Measurements from ENCODE around the gene EXOC3L4.

The EXOC3L4 gene

GRCh38 chr14:103123634-103124500 lies 29.3 kb downstream of the EXOC3L4 start:
- H3K9me2 ChIP-seq (ENCODE audit: low read depth, low read length): no peaks in the 10 kb centered on the region
- H3K4me3 ChIP-seq (ENCODE audit: low read depth, low read length, poor library complexity, severe bottlenecking): no peak overlapping the region
- TF ChIP-seq EZH2 (IDR thresholded peaks at IDR 0.05; ENCODE audit: borderline replicate concordance, low read length): no peak
- TF ChIP-seq CTCF (IDR thresholded peaks at IDR 0.05; ENCODE audit: low read length): peak; percentile 43
- no peaks in the 10 kb centered on the region for H3F3A ChIP-seq (ENCODE audit: insufficient read depth, low read length)
- H4K20me1 ChIP-seq (ENCODE audit: insufficient read depth, low read length): no peaks in the 10 kb centered on the region
- H2AFZ ChIP-seq (ENCODE audit: low read length): no peak overlapping the region
- H3K9me3 ChIP-seq (ENCODE audit: low read length): no peaks in the 10 kb centered on the region
- H3K9ac ChIP-seq (ENCODE audit: low read length): no peak overlapping the region
- H3K4me1 ChIP-seq (ENCODE audit: insufficient read depth, low read length, severe bottlenecking): peaks cover 11% of the 10 kb centered on the region
- peaks cover 8% of the 10 kb centered on the region for H3K27me3 ChIP-seq (ENCODE audit: insufficient read depth, low read length)
- no peak overlapping the region for H3K27ac ChIP-seq (ENCODE audit: low read depth, low read length, poor library complexity, severe bottlenecking)
- no peak overlapping the region for H3K4me2 ChIP-seq (ENCODE audit: low read length)
- no peaks in the 10 kb centered on the region for H3K79me2 ChIP-seq (ENCODE audit: insufficient read depth, low read length)
- no peaks in the 10 kb centered on the region for H3K36me3 ChIP-seq (ENCODE audit: insufficient read depth, low read length)

DNA sequence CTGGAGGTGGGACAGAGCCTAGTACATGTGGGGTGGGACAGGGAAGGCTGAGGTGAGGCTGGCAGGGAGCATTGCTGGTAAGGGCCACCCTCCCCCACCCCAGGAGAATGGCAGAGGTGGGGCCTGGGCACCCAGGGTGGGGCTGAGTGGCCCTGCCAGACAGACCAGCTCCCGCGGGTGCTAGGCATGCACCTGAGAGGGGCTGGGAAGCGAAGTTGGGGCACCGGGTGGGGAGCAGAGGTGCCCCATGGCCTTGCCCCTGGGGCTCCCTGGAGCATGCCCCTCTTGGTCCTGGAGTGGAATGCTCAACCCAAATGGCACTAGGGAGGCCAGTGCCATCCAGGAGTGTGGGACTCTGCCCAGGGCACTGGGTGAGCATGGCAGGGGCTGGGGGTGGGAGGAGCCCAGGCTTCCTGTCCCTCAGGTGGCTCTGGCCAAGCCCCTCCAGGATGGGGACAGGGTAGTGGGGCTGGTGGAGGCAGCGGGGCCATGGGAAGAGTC lies 30.0 kb downstream of the EXOC3L4 start:
- H3K36me3 ChIP-seq (ENCODE audit: insufficient read depth, low read length): no peaks in the 10 kb centered on the region
- TF ChIP-seq EZH2 (IDR thresholded peaks at IDR 0.05; ENCODE audit: borderline replicate concordance, low read length): no peak
- TF ChIP-seq CTCF (IDR thresholded peaks at IDR 0.05; ENCODE audit: low read length): no peak
- H3K9me3 ChIP-seq (ENCODE audit: low read length): no peaks in the 10 kb centered on the region
- H3K9ac ChIP-seq (ENCODE audit: low read length): no peak overlapping the region
- H3K9me2 ChIP-seq (ENCODE audit: low read depth, low read length): no peaks in the 10 kb centered on the region
- peaks cover 11% of the 10 kb centered on the region for H3K4me1 ChIP-seq (ENCODE audit: insufficient read depth, low read length, severe bottlenecking)
- H3K27ac ChIP-seq (ENCODE audit: low read depth, low read length, poor library complexity, severe bottlenecking): no peak overlapping the region
- H4K20me1 ChIP-seq (ENCODE audit: insufficient read depth, low read length): no peaks in the 10 kb centered on the region
- no peak overlapping the region for H3K4me2 ChIP-seq (ENCODE audit: low read length)
- H2AFZ ChIP-seq (ENCODE audit: low read length): no peak overlapping the region
- peaks cover 8% of the 10 kb centered on the region for H3K27me3 ChIP-seq (ENCODE audit: insufficient read depth, low read length)
- no peaks in the 10 kb centered on the region for H3K79me2 ChIP-seq (ENCODE audit: insufficient read depth, low read length)
- no peaks in the 10 kb centered on the region for H3F3A ChIP-seq (ENCODE audit: insufficient read depth, low read length)
- no peak overlapping the region for H3K4me3 ChIP-seq (ENCODE audit: low read depth, low read length, poor library complexity, severe bottlenecking)

- Histone ChIP-seq H3K79me2 (ENCODE audit: insufficient read depth, low read length) (no peaks in the 10 kb centered on the region), H3K9me2 (ENCODE audit: low read depth, low read length) (no peaks in the 10 kb centered on the region), H3K9ac (ENCODE audit: low read length) (no peak overlapping the region), H3K27me3 (ENCODE audit: insufficient read depth, low read length) (peaks cover 8% of the 10 kb centered on the region), H3F3A (ENCODE audit: insufficient read depth, low read length) (no peaks in the 10 kb centered on the region), H3K4me2 (ENCODE audit: low read length) (no peak overlapping the region), H3K36me3 (ENCODE audit: insufficient read depth, low read length) (no peaks in the 10 kb centered on the region), H3K4me1 (ENCODE audit: insufficient read depth, low read length, severe bottlenecking) (peaks cover 11% of the 10 kb centered on the region), H2AFZ (ENCODE audit: low read length) (no peak overlapping the region), H3K9me3 (ENCODE audit: low read length) (no peaks in the 10 kb centered on the region), H3K27ac (ENCODE audit: low read depth, low read length, poor library complexity, severe bottlenecking) (no peak overlapping the region), H3K4me3 (ENCODE audit: low read depth, low read length, poor library complexity, severe bottlenecking) (no peak overlapping the region), H4K20me1 (ENCODE audit: insufficient read depth, low read length) (no peaks in the 10 kb centered on the region)
- TF ChIP-seq EZH2 (IDR thresholded peaks at IDR 0.05; ENCODE audit: borderline replicate concordance, low read length) (no peak), CTCF (IDR thresholded peaks at IDR 0.05; ENCODE audit: low read length) (no peak)
These were observed 30.9 kb downstream of the EXOC3L4 start for GRCh38 chr14:103125098-103126070.

Data from OCI-LY1 (cell line).